ENCODE results near the gene SHROOM4.

GRCh38 chrX:50768801-50769200 is 45.2 kb downstream of the SHROOM4 start:
- TF ChIP-seq CTCF (IDR thresholded peaks at IDR 0.05) (no peak), POLR2AphosphoS5 (IDR thresholded peaks at IDR 0.05; ENCODE audit: low read depth, low read length) (no peak), REST (IDR thresholded peaks at IDR 0.05; ENCODE audit: insufficient read depth in 1 of 2, low read depth in 2 of 2, low read length in 1 of 2) (no peak), TCF7L2 (IDR thresholded peaks at IDR 0.05; ENCODE audit: low read depth, low read length) (no peak), SIN3A (IDR thresholded peaks at IDR 0.05; ENCODE audit: borderline replicate concordance, insufficient read depth, low read depth, low read length) (no peak)

All from Panc1 (cell line).